Measurements from ENCODE around the gene ITGA11. TPM values are rescaled to one million over a fixed set of nuclear protein-coding genes. Genes with fewer than 3 reads are reported as not detected.
A peak's percentile ranks its signal among the peaks of the same experiment; 100 is the strongest.

Gene ITGA11
- total RNA-seq, 1 donor from 2014 or later = 0.48 TPM

GRCh38 chr15:68262514-68263356 lies 169.2 kb downstream of the ITGA11 start:
- ATAC-seq = no peak

- ATAC-seq = no peak
These were observed 170.0 kb downstream of the ITGA11 start for GRCh38 chr15:68261980-68262379.

- no peak for ATAC-seq
These were observed 170.7 kb downstream of the ITGA11 start for GRCh38 chr15:68261241-68261640.

- no peak for ATAC-seq
These were observed 172.1 kb downstream of the ITGA11 start for GRCh38 chr15:68259883-68260282.

- no peak for ATAC-seq
These were observed 173.3 kb downstream of the ITGA11 start for GRCh38 chr15:68258692-68259091.

- ATAC-seq = peak; percentile 93
These were observed 175.1 kb downstream of the ITGA11 start for GRCh38 chr15:68256675-68257450.

GRCh38 chr15:68252925-68253534 lies 178.9 kb downstream of the ITGA11 start:
- peak; percentile 63 for ATAC-seq

- ATAC-seq = no peak
These were observed 182.8 kb downstream of the ITGA11 start for GRCh38 chr15:68249058-68249713.

Other genes starting within 250 kb of the ITGA11 start
- gene CALML4, start 226.8 kb downstream of the ITGA11 start, total RNA-seq = 2.9 TPM
- gene CLN6, start 202.4 kb downstream of the ITGA11 start, total RNA-seq = 18.5 TPM
- gene FEM1B, start 154.4 kb downstream of the ITGA11 start, total RNA-seq = 46.8 TPM
- gene CORO2B, start 146.8 kb upstream of the ITGA11 start, total RNA-seq = 0.12 TPM

Measured in esophagus mucosa (tissue), 1 donor.